HepG2 (cell line): Measurements from ENCODE around the gene RP2. TPM values are rescaled to one million over a fixed set of nuclear protein-coding genes. Genes with fewer than 3 reads are reported as not detected.

Experiments used
- BCL6 ChIP-seq: IDR thresholded peaks from 2 replicates; pipeline ENCODE4 v1.6.1; 2016; ENCODE audit warnings: missing genetic modification reagents, missing compliant biosample characterization
- EED ChIP-seq: sonication (generic); formaldehyde crosslinking; IDR thresholded peaks from 2 replicates; pipeline ENCODE4 v1.5.0; 2020; ENCODE audit warnings: mild to moderate bottlenecking, missing genetic modification reagents
- HDAC6 ChIP-seq: fragments of 200-600 bp; sonication (generic); IDR thresholded peaks from 2 replicates; pipeline ENCODE4 v1.7.0; 2017; ENCODE audit warnings: mild to moderate bottlenecking, antibody characterized with exemption, low read length, low read depth
- HNF4A ChIP-seq: sonication (generic); formaldehyde crosslinking; IDR thresholded peaks from 2 replicates; pipeline ENCODE4 v1.4.0; 2020; ENCODE audit warnings: missing genetic modification reagents
- IKZF1 ChIP-seq: fragments of 450-650 bp; IDR thresholded peaks from 2 replicates; pipeline ENCODE4 v1.7.1; 2016
- MIER3 ChIP-seq: IDR thresholded peaks from 2 replicates; pipeline ENCODE4 v1.6.1; 2016; ENCODE audit warnings: missing compliant biosample characterization, borderline replicate concordance
- MIXL1 ChIP-seq: IDR thresholded peaks from 2 replicates; pipeline ENCODE4 v1.6.1; 2016
- NFRKB ChIP-seq: fragments of 450-650 bp; IDR thresholded peaks from 2 replicates; pipeline ENCODE4 v1.6.1; 2017
- PRPF4 ChIP-seq: fragments of 200-400 bp; formaldehyde crosslinking; IDR thresholded peaks from 2 replicates; pipeline ENCODE4 v1.6.1; 2016; ENCODE audit warnings: low read length, low read depth; ENCODE audit not compliant: poor library complexity, severe bottlenecking
- SSRP1 ChIP-seq: IDR thresholded peaks from 2 replicates; pipeline ENCODE4 v1.6.1; 2016; ENCODE audit warnings: control low read depth
- U2AF1 ChIP-seq: fragments of 200-400 bp; formaldehyde crosslinking; optimal IDR thresholded peaks from 2 replicates; pipeline ENCODE3; 2017; ENCODE audit warnings: mild to moderate bottlenecking, low read depth, low read length
- ZKSCAN8 ChIP-seq: IDR thresholded peaks from 2 replicates; pipeline ENCODE4 v1.6.1; 2016; ENCODE audit warnings: borderline replicate concordance, missing genetic modification reagents, missing compliant biosample characterization
- ZNF124 ChIP-seq: sonication (generic); formaldehyde crosslinking; IDR thresholded peaks from 2 replicates; pipeline ENCODE4 v1.4.0; 2020; ENCODE audit warnings: missing genetic modification reagents
- ZNF224 ChIP-seq: sonication (generic); formaldehyde crosslinking; IDR thresholded peaks from 2 replicates; pipeline ENCODE4 v1.5.0; 2020; ENCODE audit warnings: mild to moderate bottlenecking, missing genetic modification reagents
- ZNF253 ChIP-seq: sonication (generic); formaldehyde crosslinking; IDR thresholded peaks from 2 replicates; pipeline ENCODE4 v1.8.0; 2022; ENCODE audit warnings: mild to moderate bottlenecking, missing genetic modification reagents, borderline replicate concordance
- ZNF256 ChIP-seq: sonication (generic); formaldehyde crosslinking; conservative IDR thresholded peaks from 2 replicates; pipeline ENCODE4 v1.4.0; 2020; ENCODE audit warnings: missing genetic modification reagents
- ZNF282 ChIP-seq: fragments of 450-650 bp; IDR thresholded peaks from 2 replicates; pipeline ENCODE4 v1.6.1; 2018; ENCODE audit not compliant: partially characterized antibody
- ZNF468 ChIP-seq: sonication (generic); formaldehyde crosslinking; IDR thresholded peaks from 2 replicates; pipeline ENCODE4 v1.8.0; 2022; ENCODE audit warnings: mild to moderate bottlenecking, moderate library complexity, missing genetic modification reagents
- ZNF567 ChIP-seq: sonication (generic); formaldehyde crosslinking; IDR thresholded peaks from 2 replicates; pipeline ENCODE4 v1.8.1; 2023; ENCODE audit warnings: mild to moderate bottlenecking, missing genetic modification reagents, borderline replicate concordance
- ZNF703 ChIP-seq: sonication (generic); formaldehyde crosslinking; IDR thresholded peaks from 2 replicates; pipeline ENCODE4 v1.5.1; 2020; ENCODE audit warnings: missing genetic modification reagents, mild to moderate bottlenecking, moderate library complexity, borderline replicate concordance
- ZNF737 ChIP-seq: sonication (generic); formaldehyde crosslinking; IDR thresholded peaks from 2 replicates; pipeline ENCODE4 v1.5.0; 2020; ENCODE audit warnings: missing genetic modification reagents, mild to moderate bottlenecking, borderline replicate concordance
- ZNF75D ChIP-seq: sonication (generic); formaldehyde crosslinking; IDR thresholded peaks from 2 replicates; pipeline ENCODE4 v1.8.1; 2023; ENCODE audit warnings: missing genetic modification reagents, mild to moderate bottlenecking, borderline replicate concordance
- ZNF773 ChIP-seq: sonication (generic); formaldehyde crosslinking; IDR thresholded peaks from 2 replicates; pipeline ENCODE4 v1.4.0; 2020; ENCODE audit warnings: missing genetic modification reagents, borderline replicate concordance
- polyA plus RNA-seq, 8 experiments: library from polyadenylated mRNA; depleted of rRNA in 3 of 8; stranded (reverse) in 7 of 8; unstranded in 1 of 8; fragments of >200 nt; fragmentation: Illumina TruSeq in 4 of 8; extraction: Trizol in 4 of 8; gene quantifications; 2 replicates each; pipeline versions ENCODE4 v1.2.1 to v1.2.3, GENCODE V29; 2011 to 2016; ENCODE audit warnings: low read depth in 4 of 8, missing spikeins in 1 of 8, mixed read lengths in 1 of 8; ENCODE audit not compliant: insufficient read depth in 1 of 8
- total RNA-seq, 5 experiments: library from RNA; depleted of rRNA; stranded (reverse); fragments of >200 nt; fragmentation: Illumina TruSeq; extraction: Trizol; gene quantifications; 2 replicates each; pipeline ENCODE4 v1.2.3, GENCODE V29; 2016; ENCODE audit warnings: low read depth in 1 of 5
- TF ChIP-seq, protein P1 (sequence below): sonication (generic); formaldehyde crosslinking; IDR thresholded peaks from 2 replicates; pipeline ENCODE4 v1.5.0; 2020; ENCODE audit warnings: missing genetic modification reagents
- TF ChIP-seq, protein P2 (sequence below): sonication (generic); formaldehyde crosslinking; IDR thresholded peaks from 2 replicates; pipeline ENCODE4 v1.8.0; 2022; ENCODE audit warnings: missing genetic modification reagents, low read depth, mild to moderate bottlenecking, borderline replicate concordance
- TF ChIP-seq, protein P3 (sequence below): sonication (generic); formaldehyde crosslinking; IDR thresholded peaks from 2 replicates; pipeline ENCODE4 v1.4.0; 2020; ENCODE audit warnings: missing genetic modification reagents, borderline replicate concordance
- TF ChIP-seq, protein P4 (sequence below): sonication (generic); formaldehyde crosslinking; IDR thresholded peaks from 2 replicates; pipeline ENCODE4 v1.9.0; 2021; ENCODE audit warnings: missing genetic modification reagents, mild to moderate bottlenecking, borderline replicate concordance
- TF ChIP-seq, protein P5 (sequence below): sonication (generic); formaldehyde crosslinking; IDR thresholded peaks from 2 replicates; pipeline ENCODE4 v1.5.0; 2020; ENCODE audit warnings: missing genetic modification reagents

RP2 gene
- total and polyA plus RNA-seq, 2 of the 13 experiments (the other 11 are each of a cell fraction or from before 2014, with no cell fraction given), result 5.0 to 9.9 TPM

DNA sequence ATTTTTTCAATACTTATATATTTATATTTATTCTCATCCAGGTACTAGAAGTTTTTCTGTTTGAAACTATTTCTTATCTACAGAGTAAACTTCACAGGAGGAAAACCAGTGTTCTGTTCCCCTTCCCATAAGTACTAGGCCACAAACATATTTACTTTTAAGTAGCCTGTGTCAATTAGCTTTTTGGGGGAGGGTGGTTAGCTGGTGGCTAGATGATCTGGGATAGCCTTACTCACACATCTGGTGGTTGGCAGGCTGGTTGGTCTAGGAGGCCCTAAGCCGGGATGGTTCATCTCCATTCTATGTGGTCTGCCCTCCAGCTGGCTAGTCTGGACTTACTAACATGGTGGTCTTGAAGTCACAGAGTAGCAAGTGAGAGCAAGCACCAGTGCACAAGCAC lies 81.6 kb downstream of the RP2 start (continued):
- TF ChIP-seq HDAC6 (no peak), MIXL1 (CRISPR knock-in tag) (0 out of 2 replicates have a peak, but pooled peaks have one; percentile 17), ZNF253 (no peak), NFRKB (no peak), EED (CRISPR knock-in tag) (no peak), SSRP1 (CRISPR knock-in tag) (no peak), ZNF75D (CRISPR knock-in tag) (no peak), ZKSCAN8 (CRISPR knock-in tag) (peak; percentile 43; the same call in 1 of the 2 replicates), ZNF224 (no peak), ZNF282 (no peak), ZNF567 (no peak), IKZF1 (no peak), BCL6 (CRISPR knock-in tag) (peak; percentile 77), ZNF703 (no peak), ZNF468 (CRISPR knock-in tag) (no peak), MIER3 (CRISPR knock-in tag) (no peak), ZNF124 (CRISPR knock-in tag) (no peak), PRPF4 (no peak), HNF4A (0 out of 2 replicates have a peak, but pooled peaks have one; percentile 24), U2AF1 (no peak), ZNF737 (CRISPR knock-in tag) (no peak), ZNF256 (CRISPR knock-in tag) (no peak), ZNF773 (CRISPR knock-in tag) (no peak)
- TF ChIP-seq, protein P1, sequence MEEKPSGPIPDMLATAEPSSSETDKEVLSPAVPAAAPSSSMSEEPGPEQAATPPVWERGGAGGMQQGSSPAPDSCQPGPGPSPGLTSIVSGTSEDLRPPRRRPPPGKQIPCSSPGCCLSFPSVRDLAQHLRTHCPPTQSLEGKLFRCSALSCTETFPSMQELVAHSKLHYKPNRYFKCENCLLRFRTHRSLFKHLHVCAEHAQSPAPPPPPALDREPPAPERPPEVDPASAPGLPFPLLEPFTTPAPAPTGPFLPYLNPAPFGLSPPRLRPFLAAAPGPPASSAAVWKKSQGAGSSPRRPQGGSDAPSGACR (CRISPR knock-in tag), result no peak
- TF ChIP-seq, protein P2, sequence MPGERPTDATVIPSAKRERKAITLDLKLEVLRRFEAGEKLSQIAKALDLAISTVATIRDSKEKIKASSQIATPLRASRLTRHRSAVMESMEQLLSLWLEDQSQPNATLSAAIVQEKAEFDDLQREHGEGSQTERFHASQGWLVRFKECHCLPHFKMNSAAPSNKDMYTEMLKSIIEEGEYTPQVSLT (CRISPR knock-in tag), result no peak
- TF ChIP-seq, protein P3, sequence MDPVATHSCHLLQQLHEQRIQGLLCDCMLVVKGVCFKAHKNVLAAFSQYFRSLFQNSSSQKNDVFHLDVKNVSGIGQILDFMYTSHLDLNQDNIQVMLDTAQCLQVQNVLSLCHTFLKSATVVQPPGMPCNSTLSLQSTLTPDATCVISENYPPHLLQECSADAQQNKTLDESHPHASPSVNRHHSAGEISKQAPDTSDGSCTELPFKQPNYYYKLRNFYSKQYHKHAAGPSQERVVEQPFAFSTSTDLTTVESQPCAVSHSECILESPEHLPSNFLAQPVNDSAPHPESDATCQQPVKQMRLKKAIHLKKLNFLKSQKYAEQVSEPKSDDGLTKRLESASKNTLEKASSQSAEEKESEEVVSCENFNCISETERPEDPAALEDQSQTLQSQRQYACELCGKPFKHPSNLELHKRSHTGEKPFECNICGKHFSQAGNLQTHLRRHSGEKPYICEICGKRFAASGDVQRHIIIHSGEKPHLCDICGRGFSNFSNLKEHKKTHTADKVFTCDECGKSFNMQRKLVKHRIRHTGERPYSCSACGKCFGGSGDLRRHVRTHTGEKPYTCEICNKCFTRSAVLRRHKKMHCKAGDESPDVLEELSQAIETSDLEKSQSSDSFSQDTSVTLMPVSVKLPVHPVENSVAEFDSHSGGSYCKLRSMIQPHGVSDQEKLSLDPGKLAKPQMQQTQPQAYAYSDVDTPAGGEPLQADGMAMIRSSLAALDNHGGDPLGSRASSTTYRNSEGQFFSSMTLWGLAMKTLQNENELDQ (CRISPR knock-in tag), result no peak
- TF ChIP-seq, protein P4, sequence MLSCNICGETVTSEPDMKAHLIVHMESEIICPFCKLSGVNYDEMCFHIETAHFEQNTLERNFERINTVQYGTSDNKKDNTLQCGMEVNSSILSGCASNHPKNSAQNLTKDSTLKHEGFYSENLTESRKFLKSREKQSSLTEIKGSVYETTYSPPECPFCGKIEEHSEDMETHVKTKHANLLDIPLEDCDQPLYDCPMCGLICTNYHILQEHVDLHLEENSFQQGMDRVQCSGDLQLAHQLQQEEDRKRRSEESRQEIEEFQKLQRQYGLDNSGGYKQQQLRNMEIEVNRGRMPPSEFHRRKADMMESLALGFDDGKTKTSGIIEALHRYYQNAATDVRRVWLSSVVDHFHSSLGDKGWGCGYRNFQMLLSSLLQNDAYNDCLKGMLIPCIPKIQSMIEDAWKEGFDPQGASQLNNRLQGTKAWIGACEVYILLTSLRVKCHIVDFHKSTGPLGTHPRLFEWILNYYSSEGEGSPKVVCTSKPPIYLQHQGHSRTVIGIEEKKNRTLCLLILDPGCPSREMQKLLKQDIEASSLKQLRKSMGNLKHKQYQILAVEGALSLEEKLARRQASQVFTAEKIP (CRISPR knock-in tag), result no peak
- TF ChIP-seq, protein P5, sequence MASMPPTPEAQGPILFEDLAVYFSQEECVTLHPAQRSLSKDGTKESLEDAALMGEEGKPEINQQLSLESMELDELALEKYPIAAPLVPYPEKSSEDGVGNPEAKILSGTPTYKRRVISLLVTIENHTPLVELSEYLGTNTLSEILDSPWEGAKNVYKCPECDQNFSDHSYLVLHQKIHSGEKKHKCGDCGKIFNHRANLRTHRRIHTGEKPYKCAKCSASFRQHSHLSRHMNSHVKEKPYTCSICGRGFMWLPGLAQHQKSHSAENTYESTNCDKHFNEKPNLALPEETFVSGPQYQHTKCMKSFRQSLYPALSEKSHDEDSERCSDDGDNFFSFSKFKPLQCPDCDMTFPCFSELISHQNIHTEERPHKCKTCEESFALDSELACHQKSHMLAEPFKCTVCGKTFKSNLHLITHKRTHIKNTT, result no peak
